GM23248 (cell line): ENCODE measurements around the gene RNF180.

Source experiments
- EZH2 ChIP-seq: fragments of 200-600 bp; sonication (generic); IDR thresholded peaks from 2 replicates; pipeline ENCODE4 v1.6.1; 2018; ENCODE audit warnings: antibody characterized with exemption, mild to moderate bottlenecking; ENCODE audit not compliant: insufficient read depth, poor library complexity, severe bottlenecking
- EZH2phosphoT487 ChIP-seq: fragments of 200-600 bp; sonication (generic); IDR thresholded peaks from 2 replicates; pipeline ENCODE4 v1.6.1; 2018; ENCODE audit warnings: antibody characterized with exemption, moderate library complexity, mild to moderate bottlenecking, low read depth; ENCODE audit not compliant: insufficient read depth

DNA sequence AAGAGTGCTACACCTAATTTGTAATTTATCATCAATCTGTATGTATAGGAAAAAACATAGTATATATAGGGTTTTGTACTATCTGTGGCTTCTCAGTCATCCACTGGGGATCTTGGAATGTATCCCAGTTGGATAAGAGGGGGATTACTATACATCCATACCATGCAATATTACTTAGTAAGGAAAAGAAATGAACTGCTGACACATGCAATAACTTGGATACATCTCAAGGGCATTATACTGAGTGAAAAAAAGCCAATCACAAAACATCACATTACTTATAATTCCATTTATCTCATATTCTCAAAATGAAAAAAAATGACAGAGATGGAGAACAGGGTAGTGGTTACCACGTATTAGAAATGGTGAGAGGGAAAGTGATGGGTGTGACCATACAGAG lies 231.9 kb downstream of the RNF180 start:
- TF ChIP-seq EZH2, result no peak
- TF ChIP-seq EZH2phosphoT487, result no peak
